PC-3 (cell line): ENCODE measurements around the gene ST3GAL4.

ENCODE experiments used
- CTCF ChIP-seq: fragments of 300-600 bp; sonication (generic); conservative IDR thresholded peaks from 2 replicates; pipeline ENCODE4 v1.5.1; 2017; ENCODE audit warnings: antibody characterized with exemption, low read depth, mild to moderate bottlenecking, low read length
- EZH2 ChIP-seq: fragments of 300-600 bp; sonication (generic); IDR thresholded peaks from one replicate; pipeline ENCODE4 v1.6.1; 2017; ENCODE audit warnings: antibody characterized with exemption, mild to moderate bottlenecking, low read length; ENCODE audit not compliant: unreplicated experiment

- TF ChIP-seq CTCF (no peak), EZH2 (no peak)
Measured at GRCh38 chr11:126357055-126357962, 1.8 kb downstream of the ST3GAL4 start.
